Measurements from ENCODE around the gene PDE4D.

DNA sequence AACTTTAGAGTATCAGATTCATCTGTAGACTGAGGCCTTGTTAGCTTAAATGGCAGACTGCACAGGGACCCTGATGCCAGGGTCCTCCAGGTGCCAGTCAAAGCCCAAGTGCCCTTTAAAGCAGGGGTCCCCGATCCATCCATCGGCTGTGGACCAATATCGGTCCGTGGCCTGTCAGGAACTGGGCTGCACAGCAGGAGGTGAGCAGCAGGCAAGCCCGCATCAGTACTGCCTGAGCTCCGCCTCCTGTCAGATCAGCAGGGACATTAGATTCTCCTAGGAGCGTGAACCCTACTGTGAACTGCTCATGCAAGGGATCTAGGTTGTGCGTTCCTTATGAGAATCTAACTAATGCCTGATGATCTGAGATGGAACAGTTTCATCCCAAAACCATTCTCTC, 907.2 kb downstream of the PDE4D start:
- TF ChIP-seq, protein P1, sequence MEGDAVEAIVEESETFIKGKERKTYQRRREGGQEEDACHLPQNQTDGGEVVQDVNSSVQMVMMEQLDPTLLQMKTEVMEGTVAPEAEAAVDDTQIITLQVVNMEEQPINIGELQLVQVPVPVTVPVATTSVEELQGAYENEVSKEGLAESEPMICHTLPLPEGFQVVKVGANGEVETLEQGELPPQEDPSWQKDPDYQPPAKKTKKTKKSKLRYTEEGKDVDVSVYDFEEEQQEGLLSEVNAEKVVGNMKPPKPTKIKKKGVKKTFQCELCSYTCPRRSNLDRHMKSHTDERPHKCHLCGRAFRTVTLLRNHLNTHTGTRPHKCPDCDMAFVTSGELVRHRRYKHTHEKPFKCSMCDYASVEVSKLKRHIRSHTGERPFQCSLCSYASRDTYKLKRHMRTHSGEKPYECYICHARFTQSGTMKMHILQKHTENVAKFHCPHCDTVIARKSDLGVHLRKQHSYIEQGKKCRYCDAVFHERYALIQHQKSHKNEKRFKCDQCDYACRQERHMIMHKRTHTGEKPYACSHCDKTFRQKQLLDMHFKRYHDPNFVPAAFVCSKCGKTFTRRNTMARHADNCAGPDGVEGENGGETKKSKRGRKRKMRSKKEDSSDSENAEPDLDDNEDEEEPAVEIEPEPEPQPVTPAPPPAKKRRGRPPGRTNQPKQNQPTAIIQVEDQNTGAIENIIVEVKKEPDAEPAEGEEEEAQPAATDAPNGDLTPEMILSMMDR (IDR thresholded peaks at IDR 0.05): no peak
- no peak for TF ChIP-seq POLR2A (IDR thresholded peaks at IDR 0.05)
